PC-3 (cell line): ENCODE data around the gene PHKG1.

Experiments
- CTCF ChIP-seq: fragments of 300-600 bp; sonication (generic); conservative IDR thresholded peaks from 2 replicates; pipeline ENCODE4 v1.5.1; 2017; ENCODE audit warnings: antibody characterized with exemption, low read depth, mild to moderate bottlenecking, low read length
- EZH2 ChIP-seq: fragments of 300-600 bp; sonication (generic); IDR thresholded peaks from one replicate; pipeline ENCODE4 v1.6.1; 2017; ENCODE audit warnings: antibody characterized with exemption, mild to moderate bottlenecking, low read length; ENCODE audit not compliant: unreplicated experiment

DNA sequence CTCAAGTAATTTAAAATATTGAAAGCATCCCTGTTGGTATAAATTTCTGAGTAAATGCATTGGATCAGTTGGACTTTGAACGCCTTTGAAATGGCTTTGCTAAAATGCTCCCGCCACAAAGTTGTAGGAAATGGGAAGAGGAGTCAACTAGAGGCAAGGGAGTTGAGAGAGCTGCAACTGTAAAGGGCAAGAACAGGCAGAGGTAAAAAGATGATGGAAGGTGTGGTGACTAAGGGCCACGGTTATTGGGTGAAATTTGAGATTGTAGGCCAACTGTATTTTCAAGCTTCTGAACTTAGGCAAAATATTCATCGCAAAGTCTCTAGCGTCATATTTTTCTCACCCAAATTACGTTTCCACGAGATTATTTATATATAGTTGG lies 29.3 kb downstream of the PHKG1 start:
- TF ChIP-seq CTCF (no peak), EZH2 (no peak)
